ENCODE measurements around the gene SOX14.

The SOX14 gene

GRCh38 chr3:137772214-137772955 is 8.3 kb downstream of the SOX14 start:
- Histone ChIP-seq H3K4me1 (ENCODE audit: insufficient read depth, low read length) (no peaks in the 10 kb centered on the region), H3K79me2 (ENCODE audit: insufficient read depth, low read length) (no peaks in the 10 kb centered on the region), H3K27ac (ENCODE audit: low read length) (no peak overlapping the region), H4K20me1 (ENCODE audit: insufficient read depth, low read length) (no peaks in the 10 kb centered on the region), H3K9ac (ENCODE audit: low read depth, low read length) (no peak overlapping the region), H3K36me3 (ENCODE audit: insufficient read depth, low read length) (no peaks in the 10 kb centered on the region), H3K4me2 (ENCODE audit: insufficient read depth, low read length) (no peak overlapping the region), H3K4me3 (ENCODE audit: low read depth in 1 of 2, low read length in 2 of 2) (no peak overlapping the region), H3K27me3 (ENCODE audit: insufficient read depth, low read length, poor library complexity) (peaks cover 10% of the 10 kb centered on the region), H3K9me3 (ENCODE audit: insufficient read depth, low read length, severe bottlenecking) (no peaks in the 10 kb centered on the region), H2AFZ (ENCODE audit: low read depth, low read length) (no peak overlapping the region)
- no peak for DNase-seq
- no peak for ATAC-seq (ENCODE audit: insufficient read depth, low read depth)
- TF ChIP-seq EZH2 (IDR thresholded peaks at IDR 0.05; ENCODE audit: borderline replicate concordance, low read depth, low read length, severe bottlenecking) (no peak), CTCF (IDR thresholded peaks at IDR 0.05; ENCODE audit: borderline replicate concordance, extremely low read depth, low read length, poor library complexity, severe bottlenecking) (no peak)

- ATAC-seq (ENCODE audit: insufficient read depth, low read depth): no peak
- Histone ChIP-seq H3K79me2 (ENCODE audit: insufficient read depth, low read length) (no peaks in the 10 kb centered on the region), H3K9ac (ENCODE audit: low read depth, low read length) (no peak overlapping the region), H3K27me3 (ENCODE audit: insufficient read depth, low read length, poor library complexity) (peaks cover 9% of the 10 kb centered on the region), H3K9me3 (ENCODE audit: insufficient read depth, low read length, severe bottlenecking) (no peaks in the 10 kb centered on the region), H2AFZ (ENCODE audit: low read depth, low read length) (no peak overlapping the region), H3K4me2 (ENCODE audit: insufficient read depth, low read length) (no peak overlapping the region), H4K20me1 (ENCODE audit: insufficient read depth, low read length) (no peaks in the 10 kb centered on the region), H3K27ac (ENCODE audit: low read length) (no peak overlapping the region), H3K4me3 (ENCODE audit: low read depth in 1 of 2, low read length in 2 of 2) (no peak overlapping the region), H3K36me3 (ENCODE audit: insufficient read depth, low read length) (no peaks in the 10 kb centered on the region), H3K4me1 (ENCODE audit: insufficient read depth, low read length) (no peaks in the 10 kb centered on the region)
- TF ChIP-seq EZH2 (IDR thresholded peaks at IDR 0.05; ENCODE audit: borderline replicate concordance, low read depth, low read length, severe bottlenecking) (no peak), CTCF (IDR thresholded peaks at IDR 0.05; ENCODE audit: borderline replicate concordance, extremely low read depth, low read length, poor library complexity, severe bottlenecking) (no peak)
- DNase-seq: no peak
These were observed 14.8 kb downstream of the SOX14 start for GRCh38 chr3:137778941-137779340.

- no peaks in the 10 kb centered on the region for H3K9me3 ChIP-seq (ENCODE audit: insufficient read depth, low read length, severe bottlenecking)
- no peak for TF ChIP-seq CTCF (IDR thresholded peaks at IDR 0.05; ENCODE audit: borderline replicate concordance, extremely low read depth, low read length, poor library complexity, severe bottlenecking)
- H3K79me2 ChIP-seq (ENCODE audit: insufficient read depth, low read length): no peaks in the 10 kb centered on the region
- no peak overlapping the region for H3K4me2 ChIP-seq (ENCODE audit: insufficient read depth, low read length)
- H4K20me1 ChIP-seq (ENCODE audit: insufficient read depth, low read length): no peaks in the 10 kb centered on the region; the same call in 1 of the 2 replicates
- H3K27me3 ChIP-seq (ENCODE audit: insufficient read depth, low read length, poor library complexity): peaks cover 29% of the 10 kb centered on the region
- no peak overlapping the region for H3K9ac ChIP-seq (ENCODE audit: low read depth, low read length)
- H3K36me3 ChIP-seq (ENCODE audit: insufficient read depth, low read length): no peaks in the 10 kb centered on the region
- H3K4me1 ChIP-seq (ENCODE audit: insufficient read depth, low read length): no peaks in the 10 kb centered on the region
- no peak for DNase-seq
- H3K27ac ChIP-seq (ENCODE audit: low read length): no peak overlapping the region
- no peak for ATAC-seq (ENCODE audit: insufficient read depth, low read depth)
- no peak overlapping the region for H3K4me3 ChIP-seq (ENCODE audit: low read depth in 1 of 2, low read length in 2 of 2)
- no peak overlapping the region for H2AFZ ChIP-seq (ENCODE audit: low read depth, low read length)
These were observed 23.4 kb downstream of the SOX14 start for GRCh38 chr3:137787529-137787928.
